Measurements from ENCODE around the gene LRP1.

The LRP1 gene

DNA sequence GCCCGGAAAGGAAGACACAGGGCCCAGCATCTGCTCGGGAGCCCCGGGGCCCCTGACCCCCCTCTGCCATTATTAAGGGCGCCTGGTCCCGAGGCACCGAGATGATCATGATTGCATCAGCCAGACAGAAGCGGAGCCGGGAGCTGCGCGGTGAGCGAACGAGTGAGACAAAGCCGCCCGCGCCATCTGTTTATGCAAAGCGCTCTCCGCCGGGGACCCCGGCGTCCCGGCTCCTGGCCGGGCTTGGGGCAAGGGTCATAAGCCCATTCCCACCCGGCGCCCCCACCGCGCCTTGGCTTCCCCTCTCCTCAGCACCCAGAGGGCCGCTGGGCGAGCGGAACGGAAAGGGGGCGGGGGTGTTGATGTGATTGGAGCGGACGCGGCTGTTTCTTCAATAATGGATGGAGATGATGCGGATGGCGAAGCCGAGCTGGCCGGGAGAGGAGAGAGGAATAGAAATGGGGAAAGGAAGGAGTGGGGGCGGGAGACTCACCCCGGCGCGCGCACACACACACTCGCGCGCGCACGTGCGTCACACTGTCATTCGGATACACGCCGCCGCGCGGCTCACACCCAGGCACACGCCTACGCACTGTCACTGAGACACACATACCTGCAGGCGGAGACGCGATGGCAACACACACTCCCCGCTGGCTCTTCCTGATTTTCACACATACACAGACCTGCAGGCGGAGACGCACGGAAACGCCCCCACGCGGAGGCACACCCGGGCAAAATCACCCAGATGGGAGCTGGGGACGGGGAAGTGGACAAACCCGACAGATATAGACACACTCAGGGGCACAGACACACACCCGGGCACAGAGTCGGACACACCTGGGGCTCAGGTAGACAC lies 112.0 kb downstream of the LRP1 start:
- FAIRE-seq: no peak

DNA sequence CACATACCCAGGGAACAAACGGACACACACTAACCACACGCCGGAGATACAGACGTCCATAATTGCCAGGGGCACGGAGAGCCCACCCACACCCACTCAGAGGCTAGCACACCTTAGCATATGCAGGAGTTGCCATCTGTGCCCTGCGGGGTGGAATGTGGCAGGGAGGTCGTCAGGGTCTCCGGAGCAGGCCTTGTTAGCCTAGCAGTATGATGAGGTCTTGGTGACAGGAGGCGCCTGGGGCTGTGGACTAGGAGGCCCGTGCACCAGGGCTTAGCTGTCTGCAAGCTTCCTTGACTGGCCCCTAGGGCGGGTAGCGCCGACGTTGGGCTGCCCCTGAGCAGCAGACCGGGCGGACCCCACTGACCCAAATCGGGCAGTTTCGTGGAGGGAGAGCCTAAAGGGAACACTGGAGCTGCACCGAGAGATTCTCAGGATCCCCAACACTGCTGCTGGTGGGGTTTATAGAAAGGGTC lies 112.7 kb downstream of the LRP1 start:
- no peak for FAIRE-seq

DNA sequence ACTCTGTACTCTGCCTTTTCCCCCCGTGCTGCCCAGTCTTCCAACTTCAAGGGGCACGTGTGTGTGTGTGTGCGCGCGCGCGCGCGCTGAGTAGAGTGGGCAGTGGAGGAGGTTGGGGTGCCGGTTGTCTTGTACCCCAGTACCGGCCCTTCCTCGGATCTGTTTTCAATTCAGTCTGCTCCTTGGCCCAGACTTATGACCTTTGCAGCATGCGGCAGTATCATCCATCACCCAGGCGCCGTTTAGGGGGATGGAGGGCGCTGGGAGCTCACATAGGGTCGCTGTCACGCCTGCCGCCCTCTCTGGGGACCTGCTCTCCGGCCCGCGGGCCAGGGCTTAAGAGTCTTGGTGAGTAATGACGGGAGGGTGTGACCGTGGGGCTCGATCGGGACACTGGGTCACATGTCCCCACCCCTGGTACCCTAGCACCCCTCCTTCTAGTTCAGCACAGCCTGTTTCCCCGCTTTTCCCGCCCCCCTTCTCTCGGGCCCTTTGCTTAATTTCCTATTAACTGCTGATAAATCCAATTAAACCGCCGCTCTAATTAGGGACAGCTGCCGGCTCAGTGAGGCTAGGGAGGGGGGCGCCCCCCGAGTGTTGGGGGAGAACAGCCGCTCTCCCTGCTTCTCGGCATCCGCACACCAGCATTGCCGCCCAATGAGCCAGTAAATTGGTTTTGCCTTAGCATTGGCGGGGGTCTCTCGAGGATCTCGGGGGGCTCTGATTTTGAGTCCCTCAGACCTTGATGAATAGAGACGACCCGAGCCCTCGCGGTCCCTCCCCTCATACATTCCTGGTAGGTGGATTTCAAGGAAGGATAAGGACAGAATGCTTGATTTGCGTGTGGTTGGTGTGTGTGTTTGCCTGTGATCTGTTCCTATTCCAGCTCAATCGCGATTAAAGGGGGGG lies 113.4 kb downstream of the LRP1 start:
- FAIRE-seq: no peak

DNA sequence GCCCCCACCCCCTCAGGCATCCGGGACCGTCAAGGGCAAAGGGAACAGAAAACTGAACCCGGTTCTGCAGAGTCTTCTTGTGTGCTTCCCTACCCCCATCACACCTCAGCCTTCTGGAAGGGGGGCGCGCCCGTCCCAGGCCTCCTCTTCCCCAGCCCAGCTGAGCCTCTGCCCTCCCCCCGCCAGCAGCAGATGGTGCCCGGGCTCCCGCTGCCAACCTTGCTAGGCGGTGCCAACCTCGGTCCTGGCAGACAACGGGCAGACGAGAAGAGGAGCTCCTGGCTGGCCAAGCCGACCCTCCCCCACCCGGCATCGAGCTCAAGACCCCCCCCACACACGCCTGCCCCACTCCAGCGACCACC lies 114.0 kb downstream of the LRP1 start:
- no peak for FAIRE-seq

GRCh38 chr12:57242691-57243454 lies 114.6 kb downstream of the LRP1 start:
- no peak for FAIRE-seq

GRCh38 chr12:57243521-57244311 lies 115.4 kb downstream of the LRP1 start:
- FAIRE-seq: no peak

GRCh38 chr12:57244312-57244696 lies 116.0 kb downstream of the LRP1 start:
- FAIRE-seq: no peak

DNA sequence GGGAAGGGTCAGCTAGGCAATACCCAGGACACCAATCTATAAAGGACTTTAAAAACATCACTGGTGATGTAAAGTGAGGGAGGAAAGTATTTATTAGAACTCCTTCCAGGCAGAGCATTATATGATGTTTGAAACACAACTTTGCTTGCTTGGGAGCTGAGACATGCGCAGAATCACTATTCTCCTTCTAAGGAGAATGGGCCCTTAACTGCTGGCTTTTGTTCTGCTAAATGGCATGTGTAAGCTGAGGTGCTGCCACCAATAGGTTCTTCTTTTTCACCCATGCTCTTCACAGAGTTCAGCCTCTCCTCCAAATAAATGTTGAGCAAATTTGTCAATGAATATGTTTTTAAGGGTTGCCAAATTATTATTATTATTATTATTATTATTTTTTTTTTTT lies 118.8 kb downstream of the LRP1 start:
- no peak for FAIRE-seq

DNA sequence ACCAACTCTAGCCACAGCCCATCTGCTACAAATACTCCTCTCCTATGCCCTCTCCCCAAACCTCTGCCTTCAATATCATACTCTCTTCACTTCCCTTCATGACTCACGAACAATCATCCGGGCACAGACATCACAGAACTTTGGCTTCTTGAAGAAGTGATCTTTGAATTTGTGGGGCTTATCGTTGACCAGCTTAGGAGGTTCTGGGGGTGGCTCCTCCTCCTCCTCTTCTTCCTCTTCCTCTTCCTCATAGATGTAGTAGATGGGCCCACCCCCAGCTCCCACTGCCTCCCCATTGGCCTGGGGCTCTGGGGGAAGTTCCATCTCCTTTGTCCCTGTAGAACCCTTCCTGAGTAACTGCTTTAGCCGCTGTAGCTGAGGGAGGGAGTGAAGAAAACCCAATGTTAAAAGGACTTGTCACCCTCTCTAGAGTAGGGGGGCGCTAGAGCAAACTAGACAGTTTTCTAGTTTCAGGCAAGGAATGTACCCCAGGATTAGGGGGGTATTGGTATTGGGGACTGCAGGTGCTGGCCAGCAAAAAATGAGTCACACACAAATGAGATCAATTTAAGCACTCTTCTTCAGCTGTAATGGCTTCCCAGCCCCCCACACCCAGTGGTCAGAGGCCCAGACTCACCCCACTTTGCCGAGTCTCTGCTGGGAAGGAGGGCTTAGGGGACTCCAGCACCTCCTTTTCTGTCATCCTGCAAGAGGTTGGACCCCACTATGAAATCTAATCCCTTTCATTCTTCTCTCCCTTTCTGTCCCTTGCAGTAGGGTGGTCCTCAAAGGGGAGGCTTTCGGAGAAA lies 120.9 kb downstream of the LRP1 start:
- FAIRE-seq: no peak

- no peak for FAIRE-seq
Measured at GRCh38 chr12:57250541-57250940, 122.3 kb downstream of the LRP1 start.

GRCh38 chr12:57250956-57251355 lies 122.7 kb downstream of the LRP1 start, which contains the start of gene STAC3:
Gene STAC3, minus strand, starts transcription at chr12:57251187. Its CDS starts 1,551 bp downstream, at chr12:57249636.
- no peak for FAIRE-seq

DNA sequence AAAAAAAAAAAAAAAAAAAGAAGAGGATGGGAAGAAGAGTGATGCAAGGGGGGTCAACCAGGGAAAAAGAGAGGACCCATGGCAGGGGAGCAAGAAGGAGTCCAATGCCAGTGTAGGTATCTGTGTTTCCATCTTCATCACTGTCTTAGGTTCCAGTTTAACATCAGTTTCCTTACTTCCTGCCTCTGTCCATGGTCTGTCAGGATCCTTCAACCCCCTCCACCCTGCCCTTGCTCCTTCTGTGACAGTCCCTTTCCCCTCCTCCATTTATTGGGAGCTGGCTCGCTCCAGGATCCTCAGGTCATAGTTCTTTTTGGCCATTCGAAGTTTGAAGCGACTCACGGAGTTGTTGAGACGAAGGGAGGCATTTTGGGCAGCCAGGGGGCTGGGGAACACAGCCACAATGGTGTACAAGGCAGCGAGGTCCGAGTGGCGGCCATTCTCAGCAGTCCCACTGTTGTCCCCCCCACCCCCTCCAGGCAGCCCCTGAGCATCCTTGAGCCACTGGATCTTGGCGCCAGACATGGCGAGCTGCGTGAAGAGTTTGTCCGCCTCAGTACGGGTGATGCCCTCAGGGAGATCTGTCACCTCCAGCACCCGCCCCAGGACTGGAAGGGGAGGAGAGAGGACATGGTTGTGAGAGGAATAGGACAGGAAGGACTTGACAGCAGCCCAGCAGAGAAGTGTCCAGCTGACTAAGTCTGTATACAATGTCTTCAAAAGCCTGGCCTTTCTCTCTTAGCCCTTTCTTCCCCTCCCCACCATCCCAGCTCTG lies 126.4 kb downstream of the LRP1 start:
- no peak for FAIRE-seq

DNA sequence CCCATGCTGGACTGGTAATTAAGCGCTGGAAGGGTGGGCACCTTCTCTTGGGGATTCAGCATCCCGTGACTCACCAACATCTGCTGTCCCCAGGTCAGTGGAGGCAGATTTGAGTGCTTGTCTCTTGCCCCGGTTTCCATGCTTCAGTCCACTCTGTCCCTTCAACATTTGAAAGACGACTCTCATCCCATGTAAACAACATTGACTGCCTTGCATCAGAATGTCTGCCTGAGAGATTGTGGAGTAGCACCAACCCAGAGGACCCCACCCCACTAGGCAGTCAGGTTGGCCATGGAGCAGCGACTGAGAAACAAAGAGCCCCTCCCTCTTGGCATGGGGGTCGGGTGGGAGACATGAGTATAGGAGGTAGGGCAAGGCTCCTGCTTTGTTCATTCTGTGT lies 127.6 kb downstream of the LRP1 start:
- no peak for FAIRE-seq

GRCh38 chr12:57258977-57259970 lies 131.0 kb downstream of the LRP1 start:
- no peak for FAIRE-seq

DNA sequence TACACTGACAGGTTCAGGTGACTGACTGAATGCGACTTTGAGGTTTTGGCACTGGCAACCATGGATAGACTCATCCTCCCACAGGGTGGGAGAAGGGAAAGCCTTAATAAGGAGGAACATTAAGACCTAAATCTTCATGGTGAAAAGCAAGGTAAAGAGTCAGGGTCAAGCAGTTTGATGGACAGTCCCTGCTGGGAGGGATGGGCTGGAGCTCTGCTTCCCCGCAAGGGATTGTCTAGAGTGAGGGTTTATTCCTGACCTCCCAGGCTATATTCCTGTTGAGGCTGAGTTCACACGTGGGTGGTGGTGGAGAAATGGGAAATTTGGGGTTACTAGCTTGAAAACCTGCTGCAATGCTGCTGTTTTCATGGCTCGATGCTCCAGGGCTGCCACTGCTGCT lies 132.1 kb downstream of the LRP1 start:
- no peak for FAIRE-seq

GRCh38 chr12:57261428-57261865 lies 133.2 kb downstream of the LRP1 start:
- FAIRE-seq: no peak

GRCh38 chr12:57262126-57262822 lies 134.0 kb downstream of the LRP1 start:
- no peak for FAIRE-seq

Data from colon (tissue), 2 donors.